NCI-H446 treated with DMSO at 0.1 percent for 48 hours (cell line): Measurements from ENCODE around the gene TAF1B.
"Not testable (repeated sequence)": the region's sequence is repeated elsewhere in the genome, so short reads cannot be mapped to it uniquely, and the experiment has no call there.

Experiments used
- DNase-seq: peaks from one replicate; lab custom pipeline; 2025; lab: John Stamatoyannopoulos, UW

The TAF1B gene

DNA sequence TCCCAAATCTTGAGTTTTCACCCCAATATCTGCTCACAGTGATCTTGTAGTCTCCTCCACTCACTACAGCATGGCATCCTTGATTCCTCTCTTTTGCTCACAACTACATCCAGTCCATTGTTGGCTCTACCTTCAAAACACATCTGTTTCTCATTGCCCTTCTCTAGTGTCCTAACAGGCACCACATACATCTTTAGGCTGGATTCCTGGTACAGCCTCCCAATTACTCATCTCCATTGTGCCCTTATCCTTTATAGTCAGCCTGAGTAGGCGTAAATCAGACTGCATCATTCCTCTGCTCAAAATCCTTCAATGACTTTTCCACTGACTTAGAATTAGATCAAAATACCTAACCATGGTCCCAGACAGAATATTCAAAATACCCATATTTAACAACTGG is 10.7 kb upstream of the TAF1B start:
- DNase-seq: no peak

DNA sequence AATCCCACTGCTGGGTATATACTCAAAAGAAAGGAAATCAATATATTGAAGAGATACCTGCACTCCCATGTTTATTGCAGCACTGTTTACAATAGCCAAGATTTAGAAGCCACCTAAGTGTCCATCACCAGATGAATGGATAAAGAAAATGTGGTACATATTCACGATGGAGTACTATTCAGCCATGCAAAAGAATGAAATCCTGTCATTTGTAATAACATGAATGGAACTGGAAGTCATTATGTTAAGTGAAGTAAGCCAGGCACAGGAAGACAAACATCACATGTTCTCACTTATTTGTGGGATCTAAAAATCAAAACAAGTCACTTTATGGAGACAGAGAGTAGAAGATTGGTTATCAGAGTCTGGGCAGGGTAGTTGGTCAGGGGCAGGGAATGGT is 8.2 kb upstream of the TAF1B start:
- not testable (repeated sequence) for DNase-seq

DNA sequence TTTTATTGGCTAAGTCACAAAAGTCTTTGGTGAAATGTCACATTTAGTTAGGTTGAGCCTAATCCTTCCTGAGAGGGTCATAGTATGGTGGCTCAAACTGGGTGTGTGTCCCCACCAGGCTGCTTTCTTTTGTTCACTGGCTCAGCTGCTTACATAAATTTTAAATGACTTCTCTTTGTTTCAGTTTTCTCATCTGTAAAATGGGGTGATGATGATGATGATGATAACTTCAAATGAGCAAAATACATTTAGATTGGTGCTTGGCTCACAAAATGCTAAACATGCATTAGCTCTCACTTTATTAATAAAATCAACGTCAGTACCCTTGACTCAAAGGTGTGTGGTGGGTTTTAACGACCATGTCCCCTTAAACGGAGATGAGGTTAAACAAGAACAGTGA is 7.2 kb upstream of the TAF1B start:
- DNase-seq: no peak

DNA sequence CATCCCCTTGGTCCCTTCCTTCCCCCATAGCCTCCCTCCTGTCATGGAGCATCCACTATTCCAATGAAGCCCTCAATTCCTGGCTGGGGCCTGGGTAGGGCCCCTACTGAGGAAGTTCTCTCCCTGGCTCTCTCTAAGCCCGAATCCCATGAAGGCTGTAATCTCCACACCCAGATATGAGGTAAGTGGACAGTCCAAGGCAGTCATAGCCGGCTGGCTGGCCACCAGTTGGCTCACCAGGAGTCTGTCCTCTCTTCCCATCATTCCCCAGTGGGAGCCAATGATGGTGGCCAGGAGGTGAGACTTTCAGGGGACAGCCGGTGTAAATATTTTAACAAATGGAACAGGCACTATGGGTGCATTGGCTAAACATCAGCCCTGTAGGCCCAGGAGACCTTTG is 6.8 kb upstream of the TAF1B start:
- DNase-seq: no peak

DNA sequence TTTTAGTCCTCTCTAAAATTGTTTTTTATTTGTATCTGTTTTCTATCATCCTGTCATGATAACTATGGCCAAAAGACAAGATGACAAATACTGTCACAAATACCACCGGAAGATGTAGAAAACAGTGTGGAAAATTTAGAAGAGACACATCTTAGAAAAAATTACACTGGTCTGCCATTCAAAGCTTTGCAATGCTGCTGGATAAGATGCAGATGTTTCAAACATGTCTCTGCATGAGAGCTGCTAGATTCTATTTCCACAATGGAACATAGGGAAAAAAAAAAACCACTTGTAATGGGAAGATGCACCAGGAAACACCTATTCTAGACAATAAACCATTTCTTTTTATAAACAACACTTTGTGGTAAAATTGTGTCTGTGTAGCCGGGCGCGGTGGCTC is 5.8 kb upstream of the TAF1B start:
- DNase-seq: no peak

DNA sequence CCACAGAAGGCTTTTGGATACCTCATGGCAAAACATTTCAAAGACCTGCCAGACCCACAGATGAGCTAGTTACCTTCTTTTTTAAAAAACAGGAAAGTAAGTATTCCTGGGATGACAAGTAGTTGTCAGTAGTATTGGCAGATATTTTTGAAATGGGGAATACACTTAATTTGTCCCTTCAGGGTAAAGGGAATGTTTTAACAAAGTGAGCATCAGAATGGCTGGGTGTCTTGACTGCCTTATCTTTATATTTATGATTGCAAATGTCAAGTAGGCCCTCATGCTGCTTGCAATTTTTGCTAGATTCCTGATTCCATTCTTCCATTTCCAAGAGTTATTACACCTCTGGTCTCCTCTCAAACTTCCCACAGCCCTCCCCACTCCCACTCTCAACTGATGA is 4.9 kb upstream of the TAF1B start:
- no peak for DNase-seq

DNA sequence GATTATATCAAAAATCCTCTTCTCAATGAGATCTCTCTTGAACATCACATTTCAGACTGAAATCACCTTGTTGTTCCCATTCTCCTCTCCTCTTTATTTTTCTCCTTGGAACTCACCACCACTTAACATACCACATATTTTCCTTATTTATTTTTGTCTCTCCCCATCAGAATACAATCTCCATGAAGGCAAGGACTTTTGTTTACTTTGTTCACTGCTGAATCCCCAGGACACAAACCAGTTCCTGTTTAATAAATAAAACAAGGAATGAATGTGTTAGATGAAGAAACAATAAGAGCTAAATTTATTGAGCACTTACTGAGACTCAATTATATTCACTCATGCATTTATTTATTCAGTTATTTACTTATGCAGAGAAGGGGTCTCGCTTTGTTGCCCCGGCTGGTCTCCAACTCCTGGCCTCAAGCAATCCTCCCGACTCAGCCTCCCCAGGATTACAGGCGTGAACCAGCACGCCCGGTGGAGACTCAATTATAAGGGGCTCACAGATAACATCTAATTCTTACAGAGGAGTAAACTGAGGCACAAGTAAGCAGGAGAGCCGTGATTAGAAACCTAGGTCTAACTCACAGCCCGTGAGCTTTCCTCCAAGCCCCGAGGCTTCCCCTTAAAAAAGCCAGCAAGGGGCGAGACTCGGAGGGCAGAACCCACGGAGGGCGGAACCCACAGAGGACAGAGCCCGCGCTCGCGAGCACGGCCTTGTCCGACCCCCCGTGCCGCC is 616 bp upstream of the TAF1B start:
- no peak for DNase-seq

DNA sequence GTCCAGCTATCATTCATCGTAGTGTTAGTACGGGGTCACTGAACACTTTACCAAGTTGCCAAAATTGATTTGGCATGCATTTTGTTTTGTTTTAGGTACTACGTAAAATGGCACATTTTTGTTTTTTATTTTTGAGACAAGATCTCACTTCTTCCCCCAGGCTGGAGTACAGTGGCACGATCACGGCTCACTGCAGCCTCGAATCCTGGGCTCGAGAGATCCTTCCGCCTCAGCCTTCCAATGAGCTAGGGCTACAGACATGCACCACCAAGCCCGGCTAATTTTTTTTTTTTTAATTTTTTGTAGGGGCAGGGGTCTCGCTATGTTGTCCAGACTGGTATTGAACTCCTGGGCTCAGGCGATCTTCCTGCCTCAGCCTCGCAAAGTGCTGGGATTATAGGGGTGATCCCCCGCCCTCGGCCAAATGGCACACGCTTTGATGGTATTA is 786 bp downstream of the TAF1B start:
- no peak for DNase-seq

DNA sequence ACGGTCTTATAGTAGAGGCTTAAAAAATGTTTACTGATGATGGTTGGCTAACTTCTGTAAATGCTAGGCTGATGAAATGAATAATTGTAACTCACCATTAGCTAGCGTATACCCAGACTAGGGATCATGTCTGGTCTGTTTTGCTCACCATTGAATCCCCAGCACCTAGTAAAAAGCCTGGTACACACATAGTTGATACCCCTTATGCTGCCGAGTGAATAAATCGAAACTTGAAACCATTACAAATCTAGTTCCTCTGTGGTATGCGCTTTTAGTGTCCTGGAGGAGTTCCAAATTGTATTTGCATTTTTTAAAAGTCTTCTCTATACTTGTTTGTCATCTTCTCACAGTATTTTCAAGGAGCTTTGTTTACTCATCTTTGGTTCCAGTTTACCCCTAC is 1.3 kb downstream of the TAF1B start:
- peak; percentile 3 for DNase-seq

DNA sequence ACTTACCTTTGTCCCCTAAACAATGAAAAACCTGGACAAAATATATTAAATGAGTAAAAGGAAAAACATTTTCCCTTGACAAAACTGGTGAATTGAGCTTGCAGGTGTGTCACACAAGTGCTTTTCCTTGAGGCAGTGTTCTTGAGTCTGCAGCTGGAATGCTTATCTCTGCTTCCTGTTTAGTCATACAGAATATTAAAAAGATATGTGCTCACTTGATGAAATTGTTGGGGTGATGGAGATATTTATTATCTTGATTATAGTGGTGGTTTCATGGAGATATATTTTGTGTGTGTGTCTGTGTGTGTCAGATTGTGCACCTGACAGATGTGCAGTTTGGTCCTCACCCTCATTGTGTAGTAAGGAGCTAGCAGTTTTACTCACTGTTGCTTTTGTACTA is 3.3 kb downstream of the TAF1B start:
- DNase-seq: no peak

DNA sequence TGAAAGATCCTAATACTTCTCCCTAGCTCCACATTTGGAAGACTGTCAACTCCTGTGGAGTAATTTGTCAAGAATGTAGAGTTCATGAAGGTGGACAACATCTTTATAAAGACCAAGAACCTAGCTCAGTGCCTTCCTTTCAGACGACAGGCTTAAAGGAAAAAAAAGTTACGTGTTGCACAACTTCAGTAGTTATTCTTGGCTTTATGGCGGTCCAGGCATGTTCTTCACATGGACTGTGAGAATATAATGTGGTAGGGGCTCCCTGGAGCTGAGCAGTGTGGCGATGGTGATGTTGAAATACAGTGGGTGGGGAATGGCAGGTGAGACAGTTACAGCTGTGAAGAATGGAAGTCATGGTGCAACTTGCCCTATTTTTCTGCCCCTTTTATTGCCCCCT is 3.9 kb downstream of the TAF1B start:
- no peak for DNase-seq

DNA sequence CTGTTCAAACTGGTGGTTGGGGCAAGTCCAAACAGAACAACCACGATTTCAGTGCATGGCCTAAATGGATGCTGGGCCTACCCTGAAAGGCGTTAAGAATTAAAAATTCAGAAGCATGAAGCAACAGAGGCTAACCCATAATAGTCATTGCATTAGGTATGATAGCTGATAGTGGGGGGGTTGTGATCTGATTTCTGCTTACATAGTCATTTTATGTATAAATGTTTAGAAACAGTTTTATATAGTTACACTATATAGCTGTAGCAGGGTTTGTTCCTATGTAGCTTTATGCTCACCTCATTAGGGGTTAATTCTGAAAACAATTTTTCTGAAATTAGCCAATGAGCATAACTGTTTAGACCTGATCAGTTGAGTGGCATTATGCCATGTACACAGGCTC is 9.6 kb downstream of the TAF1B start:
- DNase-seq: no peak

DNA sequence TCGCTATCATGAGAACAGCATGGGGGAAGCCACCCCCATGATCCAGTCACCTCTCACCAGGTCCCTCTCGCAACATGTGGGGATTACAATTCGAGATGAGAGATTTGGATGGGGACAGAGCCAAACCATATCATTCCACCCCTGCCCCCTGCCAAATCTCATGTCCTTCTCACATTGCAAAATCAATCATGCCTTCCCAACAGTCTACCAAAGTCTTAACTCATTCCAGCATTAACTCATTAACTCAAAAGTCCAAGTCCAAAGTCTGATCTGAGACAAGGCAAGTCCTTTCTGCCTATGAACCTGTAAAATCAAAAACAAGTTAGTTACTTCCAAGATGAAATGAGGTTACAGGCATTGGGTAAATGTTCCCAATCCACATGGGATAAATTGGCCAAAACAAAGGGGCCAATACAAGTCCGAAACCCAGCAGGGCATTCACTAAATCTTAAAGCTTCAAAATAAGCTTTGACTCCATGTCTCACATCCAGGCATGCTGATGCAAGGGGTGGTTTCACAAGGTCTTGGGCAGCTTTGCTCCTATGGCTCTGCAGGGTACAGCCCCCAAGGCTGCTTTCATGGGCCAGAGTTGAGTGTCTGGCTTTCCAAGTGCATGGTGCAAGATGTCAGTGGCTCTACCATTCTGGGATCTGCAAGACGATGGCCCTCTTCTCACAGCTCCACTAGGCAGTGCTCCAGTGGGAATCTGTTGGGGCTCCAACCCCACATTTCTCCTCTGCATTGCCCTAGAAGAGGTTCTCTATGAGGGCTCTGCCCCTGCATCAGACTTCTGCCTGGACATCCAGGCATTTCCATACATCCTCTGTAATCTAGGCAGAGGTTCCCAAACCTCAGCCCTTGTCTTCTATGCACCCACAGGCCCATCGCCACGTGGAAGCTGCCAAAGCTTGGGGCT is 14.8 kb downstream of the TAF1B start:
- DNase-seq: no peak

DNA sequence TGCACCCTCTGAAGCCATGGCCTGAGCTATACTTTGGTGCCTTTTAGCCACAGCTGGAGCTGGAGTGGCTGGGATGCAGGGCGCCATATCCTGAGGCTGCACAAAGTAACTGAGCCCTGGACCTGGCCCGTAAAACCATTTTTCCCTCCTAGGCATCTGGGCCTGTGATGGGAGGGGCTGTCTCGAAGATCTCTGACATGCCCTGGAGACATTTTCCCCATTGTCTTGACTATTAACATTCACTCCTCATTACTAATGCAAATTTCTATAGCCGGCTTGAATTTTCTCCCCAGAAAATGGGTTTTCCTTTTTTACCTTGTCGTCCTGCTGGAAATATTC is 15.4 kb downstream of the TAF1B start:
- DNase-seq: no peak

DNA sequence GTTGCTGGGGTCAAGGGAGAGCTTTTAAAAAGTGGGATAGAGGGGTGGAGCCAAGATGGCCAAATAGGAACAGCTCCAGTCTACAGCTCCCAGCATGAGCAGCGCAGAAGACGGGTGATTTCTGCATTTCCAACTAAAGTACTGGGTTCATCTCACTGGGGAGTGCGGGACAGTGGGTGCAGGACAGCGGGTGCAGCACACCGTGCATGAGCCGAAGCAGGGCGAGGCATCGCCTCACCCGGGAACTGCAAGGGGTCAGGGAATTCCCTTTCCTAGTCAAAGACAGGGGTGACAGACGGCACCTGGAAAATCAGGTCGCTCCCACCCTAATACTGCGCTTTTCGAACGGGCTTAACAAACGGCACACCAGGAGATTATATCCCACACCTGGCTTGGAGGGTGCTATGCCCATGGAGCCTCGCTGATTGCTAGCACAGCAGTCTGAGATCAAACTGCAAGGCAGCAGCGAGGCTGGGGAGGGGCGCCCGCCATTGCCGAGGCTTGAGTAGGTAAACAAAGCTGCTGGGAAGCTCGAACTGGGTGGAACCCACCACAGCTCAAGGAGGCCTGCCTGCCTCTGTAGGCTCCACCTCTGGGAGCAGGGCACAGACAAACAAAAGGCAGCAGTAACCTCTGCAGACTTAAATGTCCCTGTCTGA is 17.8 kb downstream of the TAF1B start:
- DNase-seq: not testable (repeated sequence)

DNA sequence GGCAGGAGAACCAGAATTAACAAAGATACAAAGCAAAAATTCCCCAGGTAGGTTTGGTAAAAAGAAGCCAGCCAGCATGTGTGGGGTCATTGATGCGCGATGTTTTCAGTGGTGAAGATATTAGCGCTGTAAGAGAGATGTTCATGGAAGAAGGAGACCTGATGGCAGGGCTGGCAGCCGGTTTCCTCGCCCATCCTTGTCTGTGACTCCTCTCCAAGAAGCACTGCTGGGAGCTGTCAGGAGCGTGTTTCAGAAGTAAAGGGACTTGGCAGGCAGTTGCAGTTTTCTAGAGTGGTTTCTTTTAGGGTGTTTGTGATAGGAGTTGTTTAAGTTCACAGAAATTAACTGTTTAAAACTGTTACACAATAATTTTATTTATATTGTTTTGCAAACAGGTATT is 24.6 kb downstream of the TAF1B start:
- DNase-seq: no peak

DNA sequence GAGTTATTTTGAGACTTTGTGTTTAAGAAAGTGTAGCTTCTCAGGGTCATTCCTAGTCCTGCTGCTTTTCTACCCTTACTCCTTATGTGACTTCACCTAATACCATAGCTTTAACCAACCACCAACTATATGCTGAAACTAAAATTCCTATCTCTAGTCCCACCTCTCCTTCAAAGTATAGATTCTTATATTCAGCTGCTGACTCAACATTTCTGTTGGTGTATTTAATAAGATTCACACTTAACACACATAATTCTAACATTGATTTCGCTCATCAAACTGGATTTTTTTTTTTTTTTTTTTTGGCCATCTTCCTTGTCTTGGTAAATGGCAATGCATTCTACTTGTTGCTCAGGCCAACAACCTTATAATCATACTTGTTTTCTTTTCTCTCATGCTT is 30.1 kb downstream of the TAF1B start:
- DNase-seq: no peak

DNA sequence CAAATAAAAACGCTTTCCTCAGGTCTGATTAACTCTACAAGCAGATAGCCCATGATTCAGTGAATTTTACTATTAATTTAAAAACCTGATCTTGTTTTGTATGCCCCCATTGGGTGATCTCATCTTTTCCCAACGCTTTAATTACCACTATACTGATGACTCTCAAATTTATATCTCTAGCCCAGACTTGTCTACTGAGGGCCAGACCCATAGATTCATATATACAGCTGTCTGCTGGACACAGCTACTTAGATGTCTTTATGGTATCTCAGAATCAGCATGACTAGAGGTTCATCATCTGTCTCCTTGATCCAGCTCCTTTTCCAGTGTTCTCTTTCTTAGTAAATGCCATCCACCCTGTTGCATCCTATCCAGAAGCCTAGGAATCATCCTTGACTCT is 33.8 kb downstream of the TAF1B start:
- no peak for DNase-seq

DNA sequence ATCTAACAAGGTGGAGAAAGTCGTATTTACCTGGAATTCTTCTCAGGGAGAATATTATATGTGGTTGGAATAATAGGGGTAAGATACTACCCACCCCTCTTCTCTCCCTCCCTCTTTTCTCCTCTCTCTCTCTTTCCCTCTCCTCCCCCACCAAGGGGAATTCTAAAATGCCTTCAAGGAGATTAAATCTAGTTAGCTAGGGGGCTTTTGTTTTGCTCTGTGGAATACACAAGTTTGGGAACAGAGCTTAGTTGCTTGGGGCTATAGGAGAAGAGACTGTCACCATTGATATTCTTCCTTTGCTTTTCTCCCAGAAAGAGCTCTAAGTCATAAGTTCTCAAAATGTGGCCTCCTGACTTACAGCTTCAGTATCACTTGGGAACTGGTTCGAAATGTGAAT is 34.5 kb downstream of the TAF1B start:
- DNase-seq: no peak

DNA sequence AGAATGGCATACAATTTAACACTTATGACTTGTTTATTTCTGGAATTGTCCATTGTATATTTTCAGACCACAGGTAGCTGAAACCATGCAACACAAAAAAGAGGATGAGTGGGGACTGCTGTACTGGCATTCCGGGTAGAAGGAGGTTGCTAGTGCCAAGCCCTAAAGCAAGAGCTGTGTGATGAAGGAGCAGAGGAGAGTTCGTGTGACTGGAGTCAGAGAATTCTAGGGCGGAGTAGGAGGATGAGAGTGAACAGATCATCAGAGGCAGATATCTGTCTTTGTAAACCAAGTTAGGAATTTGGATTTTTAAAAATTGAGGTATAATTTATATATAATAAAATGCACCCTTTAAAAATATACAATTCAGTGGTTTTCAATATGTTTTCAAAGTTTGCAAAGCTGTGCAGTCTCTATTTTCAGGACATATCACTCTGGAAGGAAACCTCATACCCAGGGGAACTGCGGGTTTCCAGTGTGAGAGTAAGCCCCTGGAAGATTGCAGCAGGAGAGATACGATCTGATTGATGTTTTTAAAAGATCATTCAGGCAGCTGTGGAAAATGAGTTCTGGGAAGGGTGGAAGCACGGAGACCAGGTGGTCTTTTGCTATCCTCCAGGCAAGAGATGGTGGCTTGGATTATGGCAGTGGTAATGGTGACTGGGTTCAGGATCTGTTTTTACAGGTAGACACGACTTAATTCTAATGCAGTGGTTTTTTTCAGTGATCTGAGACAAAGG is 36.4 kb downstream of the TAF1B start:
- DNase-seq: no peak

DNA sequence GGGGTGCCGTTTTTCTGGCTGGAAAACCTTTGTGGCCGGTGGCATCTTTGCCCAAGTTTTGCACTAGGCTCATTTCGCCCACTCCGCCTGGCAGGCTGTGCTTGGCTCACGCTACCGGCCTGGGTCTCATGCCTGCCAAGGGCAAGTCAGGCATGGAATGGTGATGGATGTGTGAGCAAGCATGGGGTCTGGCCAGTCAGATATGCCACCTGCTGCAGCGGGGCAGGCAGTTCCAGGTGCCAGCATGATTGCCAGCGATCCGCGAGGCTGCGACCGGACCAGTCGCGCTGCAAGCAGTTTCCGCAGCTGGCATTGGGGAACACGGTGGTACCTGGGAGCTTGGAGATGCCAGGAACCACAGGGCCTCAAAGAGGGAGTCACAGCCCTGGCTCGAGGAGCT is 40.6 kb downstream of the TAF1B start:
- peak; percentile 75 for DNase-seq

DNA sequence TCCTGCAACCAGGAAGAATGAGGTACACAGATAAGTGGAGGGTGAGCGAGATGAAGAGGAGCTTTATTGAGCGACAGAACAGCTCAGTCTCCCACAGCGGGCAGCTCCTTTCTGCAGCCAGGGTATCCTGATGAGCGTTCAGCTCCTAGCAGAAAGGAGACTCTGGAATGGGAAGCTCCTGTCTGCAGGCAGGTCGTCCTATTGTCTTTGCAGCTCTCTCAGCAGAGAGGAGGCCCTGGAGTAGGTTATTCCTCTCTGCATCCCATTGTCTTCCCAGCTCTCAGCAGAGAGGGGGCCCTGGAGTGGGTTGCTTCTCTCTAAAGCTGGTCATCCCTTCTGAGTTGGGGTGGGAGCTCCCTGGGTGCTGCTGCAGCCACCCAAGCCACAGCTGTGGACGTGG is 41.2 kb downstream of the TAF1B start:
- DNase-seq: no peak
